Measurements from ENCODE around the gene TSHZ1. TPM values are rescaled to one million over a fixed set of nuclear protein-coding genes. Genes with fewer than 3 reads are reported as not detected.

TSHZ1 gene
- total and polyA plus RNA-seq, 9 donors = 27.9 to 109 (median 65.6) TPM

- Histone ChIP-seq H3K4me1 (ENCODE audit: insufficient read depth) (peaks cover 29% of the 10 kb centered on the region), H3K4me3 (no peak overlapping the region), H3K27ac (no peak overlapping the region), H3K9me3 (no peaks in the 10 kb centered on the region), H3K36me3 (no peaks in the 10 kb centered on the region), H3K27me3 (no peaks in the 10 kb centered on the region)
- WGBS, 3 donors = 82 to 85% (median 84%) methylated on average over 17 of the region's 17 CpGs
- no peak for DNase-seq
- TF ChIP-seq POLR2A (IDR thresholded peaks at IDR 0.05) (no peak), EP300 (IDR thresholded peaks at IDR 0.05) (no peak)
- TF ChIP-seq, protein P1, sequence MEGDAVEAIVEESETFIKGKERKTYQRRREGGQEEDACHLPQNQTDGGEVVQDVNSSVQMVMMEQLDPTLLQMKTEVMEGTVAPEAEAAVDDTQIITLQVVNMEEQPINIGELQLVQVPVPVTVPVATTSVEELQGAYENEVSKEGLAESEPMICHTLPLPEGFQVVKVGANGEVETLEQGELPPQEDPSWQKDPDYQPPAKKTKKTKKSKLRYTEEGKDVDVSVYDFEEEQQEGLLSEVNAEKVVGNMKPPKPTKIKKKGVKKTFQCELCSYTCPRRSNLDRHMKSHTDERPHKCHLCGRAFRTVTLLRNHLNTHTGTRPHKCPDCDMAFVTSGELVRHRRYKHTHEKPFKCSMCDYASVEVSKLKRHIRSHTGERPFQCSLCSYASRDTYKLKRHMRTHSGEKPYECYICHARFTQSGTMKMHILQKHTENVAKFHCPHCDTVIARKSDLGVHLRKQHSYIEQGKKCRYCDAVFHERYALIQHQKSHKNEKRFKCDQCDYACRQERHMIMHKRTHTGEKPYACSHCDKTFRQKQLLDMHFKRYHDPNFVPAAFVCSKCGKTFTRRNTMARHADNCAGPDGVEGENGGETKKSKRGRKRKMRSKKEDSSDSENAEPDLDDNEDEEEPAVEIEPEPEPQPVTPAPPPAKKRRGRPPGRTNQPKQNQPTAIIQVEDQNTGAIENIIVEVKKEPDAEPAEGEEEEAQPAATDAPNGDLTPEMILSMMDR (IDR thresholded peaks at IDR 0.05) = no peak
- intact Hi-C loops (cut with DNase I) = no loop called here
These were observed 19.8 kb downstream of the TSHZ1 start for GRCh38 chr18:75230163-75231052.

GRCh38 chr18:75231053-75231406 is 20.4 kb downstream of the TSHZ1 start:
- intact Hi-C loops (cut with DNase I) = no loop called here
- H3K36me3 ChIP-seq = no peaks in the 10 kb centered on the region
- no peaks in the 10 kb centered on the region for H3K27me3 ChIP-seq
- no peak for DNase-seq
- TF ChIP-seq POLR2A (IDR thresholded peaks at IDR 0.05) (no peak), EP300 (IDR thresholded peaks at IDR 0.05) (no peak)
- TF ChIP-seq, protein P1 (IDR thresholded peaks at IDR 0.05) = no peak
- 84 to 96% (median 91%) methylated on average over 4 to 5 of the region's 5 CpGs for WGBS, 3 donors
- H3K27ac ChIP-seq = no peak overlapping the region
- H3K9me3 ChIP-seq = no peaks in the 10 kb centered on the region
- peaks cover 32% of the 10 kb centered on the region for H3K4me1 ChIP-seq (ENCODE audit: insufficient read depth)
- H3K4me3 ChIP-seq = no peak overlapping the region

DNA sequence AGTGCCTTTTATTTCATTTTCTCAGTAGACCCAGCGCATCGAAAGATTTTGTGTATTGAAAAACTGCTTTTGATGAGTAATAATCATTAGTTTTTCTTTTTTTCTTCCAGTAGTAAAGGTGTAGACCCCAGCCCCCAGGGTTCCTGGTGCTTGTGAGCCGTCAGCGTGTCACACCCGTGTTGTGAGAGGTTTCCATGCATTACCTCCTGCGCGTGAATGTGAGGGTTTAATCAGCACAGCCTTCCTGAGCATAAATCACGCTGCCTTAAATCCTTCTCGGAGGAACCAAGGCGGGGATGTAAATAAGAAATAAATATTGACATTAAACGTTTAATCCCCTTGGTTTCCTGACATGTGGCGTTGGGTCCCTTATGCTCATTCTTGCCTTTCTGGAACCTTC is 24.3 kb downstream of the TSHZ1 start:
- intact Hi-C loops (cut with DNase I) = no loop called here
- peaks cover 36% of the 10 kb centered on the region for H3K4me1 ChIP-seq (ENCODE audit: insufficient read depth)
- no peaks in the 10 kb centered on the region for H3K9me3 ChIP-seq
- TF ChIP-seq POLR2A (IDR thresholded peaks at IDR 0.05) (no peak), EP300 (IDR thresholded peaks at IDR 0.05) (no peak)
- TF ChIP-seq, protein P1 (IDR thresholded peaks at IDR 0.05) = no peak
- no peak overlapping the region for H3K27ac ChIP-seq
- H3K4me3 ChIP-seq = no peak overlapping the region
- H3K36me3 ChIP-seq = no peaks in the 10 kb centered on the region
- no peaks in the 10 kb centered on the region for H3K27me3 ChIP-seq
- WGBS, 3 donors = 77 to 88% (median 85%) methylated on average over 12 of the region's 12 CpGs
- DNase-seq = no peak

DNA sequence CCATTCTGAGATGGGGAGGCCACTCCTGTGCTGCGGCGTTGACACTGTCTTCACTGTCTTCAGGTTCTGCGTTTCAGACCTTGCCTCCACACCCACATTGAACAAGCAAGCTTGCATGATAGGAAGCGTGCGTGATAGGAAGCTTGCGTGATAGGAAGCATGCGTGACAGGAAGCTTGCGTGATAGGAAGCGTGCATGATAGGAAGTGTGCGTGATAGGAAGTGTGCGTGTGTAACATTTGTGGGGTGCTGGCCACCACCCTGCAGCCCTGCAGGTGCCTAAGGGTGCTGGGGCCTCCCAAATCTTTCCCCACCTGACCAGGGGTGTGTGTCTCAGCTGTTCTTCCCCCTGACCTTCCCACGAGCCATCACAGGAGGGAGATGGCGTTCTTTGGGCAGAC is 25.3 kb downstream of the TSHZ1 start:
- intact Hi-C loops (cut with DNase I) = no loop called here
- Histone ChIP-seq H3K27me3 (no peaks in the 10 kb centered on the region), H3K4me1 (ENCODE audit: insufficient read depth) (peaks cover 34% of the 10 kb centered on the region), H3K4me3 (no peak overlapping the region), H3K36me3 (no peaks in the 10 kb centered on the region), H3K27ac (no peak overlapping the region), H3K9me3 (no peaks in the 10 kb centered on the region)
- TF ChIP-seq, protein P1 (IDR thresholded peaks at IDR 0.05) = no peak
- TF ChIP-seq POLR2A (IDR thresholded peaks at IDR 0.05) = no peak
- no peak for TF ChIP-seq EP300 (IDR thresholded peaks at IDR 0.05)
- WGBS, 3 donors = 78 to 85% (median 80%) methylated on average over 13 of the region's 13 CpGs
- DNase-seq = no peak
